PC-9 (cell line): ENCODE data around the gene MEPE.

Experiments
- EZH2 ChIP-seq: fragments of 200-600 bp; sonication (generic); IDR thresholded peaks from 2 replicates; pipeline ENCODE4 v1.8.0; 2017; ENCODE audit warnings: antibody characterized with exemption, low read depth
- TF ChIP-seq, protein P1 (sequence below): fragments of 200-600 bp; sonication (generic); conservative IDR thresholded peaks from 2 replicates; pipeline ENCODE4 v1.6.1; 2017; ENCODE audit warnings: mixed run types, antibody characterized with exemption, mild to moderate bottlenecking, moderate library complexity

- TF ChIP-seq EZH2: no peak
- TF ChIP-seq, protein P1, sequence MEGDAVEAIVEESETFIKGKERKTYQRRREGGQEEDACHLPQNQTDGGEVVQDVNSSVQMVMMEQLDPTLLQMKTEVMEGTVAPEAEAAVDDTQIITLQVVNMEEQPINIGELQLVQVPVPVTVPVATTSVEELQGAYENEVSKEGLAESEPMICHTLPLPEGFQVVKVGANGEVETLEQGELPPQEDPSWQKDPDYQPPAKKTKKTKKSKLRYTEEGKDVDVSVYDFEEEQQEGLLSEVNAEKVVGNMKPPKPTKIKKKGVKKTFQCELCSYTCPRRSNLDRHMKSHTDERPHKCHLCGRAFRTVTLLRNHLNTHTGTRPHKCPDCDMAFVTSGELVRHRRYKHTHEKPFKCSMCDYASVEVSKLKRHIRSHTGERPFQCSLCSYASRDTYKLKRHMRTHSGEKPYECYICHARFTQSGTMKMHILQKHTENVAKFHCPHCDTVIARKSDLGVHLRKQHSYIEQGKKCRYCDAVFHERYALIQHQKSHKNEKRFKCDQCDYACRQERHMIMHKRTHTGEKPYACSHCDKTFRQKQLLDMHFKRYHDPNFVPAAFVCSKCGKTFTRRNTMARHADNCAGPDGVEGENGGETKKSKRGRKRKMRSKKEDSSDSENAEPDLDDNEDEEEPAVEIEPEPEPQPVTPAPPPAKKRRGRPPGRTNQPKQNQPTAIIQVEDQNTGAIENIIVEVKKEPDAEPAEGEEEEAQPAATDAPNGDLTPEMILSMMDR: no peak
Measured at GRCh38 chr4:87824352-87824751, 8.4 kb upstream of the MEPE start.
